NB4 (cell line): Measurements from ENCODE around the gene AP3S2.

Source experiments
- CTCF ChIP-seq: IDR thresholded peaks from one replicate; pipeline ENCODE4 v1.5.1; 2012; ENCODE audit warnings: low read depth, low read length
- POLR2A ChIP-seq: IDR thresholded peaks from 2 replicates; pipeline ENCODE4 v1.6.1; 2011; ENCODE audit warnings: mild to moderate bottlenecking; ENCODE audit not compliant: insufficient read length; ENCODE audit errors: extremely low read depth
- TF ChIP-seq, protein P1 (sequence below): IDR thresholded peaks from 2 replicates; pipeline ENCODE4 v1.6.1; 2011; ENCODE audit warnings: low read depth, low read length

GRCh38 chr15:89820666-89821611 lies 72.9 kb downstream of the AP3S2 start:
- no peak for TF ChIP-seq CTCF
- peak; percentile 23 for TF ChIP-seq POLR2A
- TF ChIP-seq, protein P1, sequence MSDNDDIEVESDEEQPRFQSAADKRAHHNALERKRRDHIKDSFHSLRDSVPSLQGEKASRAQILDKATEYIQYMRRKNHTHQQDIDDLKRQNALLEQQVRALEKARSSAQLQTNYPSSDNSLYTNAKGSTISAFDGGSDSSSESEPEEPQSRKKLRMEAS: peak; percentile 75
